HL-60/S4 (cell line): ENCODE measurements around the gene GLT8D1.

Experiments
- in situ Hi-C: fragments of 300-500 bp; cut with MboI; formaldehyde crosslinking; loops from 2 replicates; pipeline ENCODE4 v1.14.3; 2022; ENCODE audit warnings: low sequenced_read_pairs

The GLT8D1 gene, protein sequence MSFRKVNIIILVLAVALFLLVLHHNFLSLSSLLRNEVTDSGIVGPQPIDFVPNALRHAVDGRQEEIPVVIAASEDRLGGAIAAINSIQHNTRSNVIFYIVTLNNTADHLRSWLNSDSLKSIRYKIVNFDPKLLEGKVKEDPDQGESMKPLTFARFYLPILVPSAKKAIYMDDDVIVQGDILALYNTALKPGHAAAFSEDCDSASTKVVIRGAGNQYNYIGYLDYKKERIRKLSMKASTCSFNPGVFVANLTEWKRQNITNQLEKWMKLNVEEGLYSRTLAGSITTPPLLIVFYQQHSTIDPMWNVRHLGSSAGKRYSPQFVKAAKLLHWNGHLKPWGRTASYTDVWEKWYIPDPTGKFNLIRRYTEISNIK

DNA sequence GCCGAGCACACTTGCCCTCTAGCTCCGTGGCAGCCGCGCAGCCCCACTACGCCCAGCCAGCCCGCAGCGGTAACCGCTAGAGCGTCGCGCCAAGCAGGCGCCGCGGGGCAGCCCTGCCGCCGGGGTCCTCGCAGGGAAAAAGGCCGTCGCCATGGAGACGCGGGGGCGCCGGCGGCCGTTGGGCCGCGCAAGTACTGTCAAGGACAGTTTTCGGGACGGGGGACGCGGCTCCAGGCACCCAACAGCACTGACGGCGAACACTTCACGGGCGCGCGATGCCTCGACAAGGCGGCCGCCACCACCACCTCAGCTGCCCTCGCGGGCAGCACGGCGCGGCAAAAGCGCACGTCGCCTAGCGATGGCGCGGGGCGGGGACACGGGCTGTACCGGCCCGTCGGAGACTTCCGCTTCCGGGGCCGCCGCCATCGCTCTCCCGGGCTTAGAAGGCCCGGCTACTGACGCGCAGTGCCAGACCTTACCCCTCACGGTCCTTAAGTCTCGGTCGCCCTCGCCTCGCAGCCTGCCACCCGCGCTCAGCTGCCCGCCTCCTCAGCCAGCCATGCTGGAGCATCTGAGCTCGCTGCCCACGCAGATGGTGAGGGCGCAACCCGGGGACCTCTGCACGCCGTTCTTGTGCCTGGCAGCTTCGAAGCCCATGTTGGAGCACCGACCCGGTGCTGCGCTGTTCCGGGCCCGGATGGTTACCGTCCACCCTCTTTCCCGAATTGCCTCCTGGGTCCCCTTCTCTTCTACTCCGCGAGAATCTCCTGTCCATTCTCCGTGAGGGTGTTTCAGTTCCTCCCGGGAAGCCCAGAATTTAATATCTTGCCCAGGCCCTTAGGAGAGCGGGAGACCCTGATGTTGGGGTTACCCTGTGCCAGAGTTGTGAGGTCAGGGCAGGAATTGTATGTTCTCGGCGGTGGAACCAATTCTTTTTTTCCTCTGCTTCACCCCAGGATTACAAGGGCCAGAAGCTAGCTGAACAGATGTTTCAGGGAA lies at the start of gene GLT8D1, which contains the start of gene SPCS1:
Gene GLT8D1, minus strand, starts transcription at position 104 of the 999 bp plus-strand sequence. CDS start 5,331 bp downstream, outside the sequence.
Gene SPCS1, plus strand, starts transcription at position 419 of the 999 bp plus-strand sequence. Its CDS starts 141 bp downstream, at position 560.
- in situ Hi-C loops: no loop called here

DNA sequence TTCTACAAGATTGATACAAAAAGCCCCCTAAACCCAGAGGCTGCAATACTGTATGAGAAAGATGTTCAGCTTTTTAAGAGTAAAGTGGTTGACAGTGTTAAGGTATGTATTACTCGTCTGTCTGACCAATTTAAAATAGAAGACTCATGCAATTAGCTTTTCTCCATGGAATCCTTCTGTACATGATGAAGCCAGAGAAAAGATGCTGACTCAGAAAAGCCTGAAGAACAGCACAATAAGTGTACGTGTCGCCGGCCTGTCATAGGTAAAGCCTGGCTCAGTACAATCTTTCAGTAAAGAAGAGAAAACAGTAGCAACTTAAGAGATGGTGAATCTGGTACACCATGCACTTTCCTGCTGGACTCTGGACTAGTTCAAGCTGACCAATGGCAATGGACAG lies 48.8 kb upstream of the GLT8D1 start:
- in situ Hi-C loops: no loop called here

DNA sequence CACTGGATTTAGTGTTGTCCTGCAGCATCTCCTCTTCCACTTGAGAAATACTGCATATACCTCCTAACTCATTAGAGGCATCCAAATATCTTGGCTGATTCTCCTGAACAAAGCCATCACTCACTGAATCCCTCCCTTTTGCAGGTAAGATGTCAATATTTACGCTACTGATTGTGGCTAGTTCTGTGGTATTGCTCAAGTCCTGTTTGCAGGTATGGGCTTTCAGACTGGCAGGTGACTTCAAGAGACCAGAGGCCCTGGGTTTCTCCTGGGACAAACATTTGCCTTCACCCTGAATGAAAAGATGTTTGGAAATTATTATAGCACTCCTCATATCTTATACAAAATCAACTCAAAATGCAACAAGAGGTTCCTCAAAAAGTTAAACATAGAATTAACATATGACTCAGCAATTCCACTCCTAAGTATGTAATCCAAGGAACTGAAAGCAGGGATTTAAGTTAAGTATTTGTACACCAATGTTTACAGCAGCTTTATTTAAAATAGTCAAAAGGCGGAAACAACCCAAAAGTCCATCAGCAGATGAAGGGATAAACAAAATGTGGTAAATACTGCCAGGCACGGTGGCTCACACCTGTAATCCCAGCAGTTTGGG lies 46.6 kb upstream of the GLT8D1 start:
- in situ Hi-C loops: no loop called here

DNA sequence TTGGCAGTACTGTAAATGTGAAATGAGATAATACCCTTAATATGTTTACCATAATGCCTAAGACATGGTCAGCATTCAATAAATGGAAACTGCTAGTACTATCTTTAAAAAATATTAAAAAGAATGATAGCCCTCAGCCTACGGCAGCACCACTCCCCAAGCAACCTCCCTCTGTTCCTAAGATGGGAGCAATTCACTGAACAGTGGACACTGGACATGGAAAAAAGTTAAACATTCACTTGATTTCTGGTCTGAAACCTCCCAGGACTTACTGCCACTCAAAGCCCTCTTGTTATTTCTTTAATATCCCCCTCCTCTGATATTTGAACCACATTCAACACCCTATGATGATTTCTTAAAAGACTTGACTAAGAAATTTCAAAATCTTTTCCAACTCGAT lies 38.1 kb upstream of the GLT8D1 start:
- in situ Hi-C loops: loop anchor here (25.0 kb wide), 1 partner anchor 319 kb away; no protein-coding TSS in a partner anchor

DNA sequence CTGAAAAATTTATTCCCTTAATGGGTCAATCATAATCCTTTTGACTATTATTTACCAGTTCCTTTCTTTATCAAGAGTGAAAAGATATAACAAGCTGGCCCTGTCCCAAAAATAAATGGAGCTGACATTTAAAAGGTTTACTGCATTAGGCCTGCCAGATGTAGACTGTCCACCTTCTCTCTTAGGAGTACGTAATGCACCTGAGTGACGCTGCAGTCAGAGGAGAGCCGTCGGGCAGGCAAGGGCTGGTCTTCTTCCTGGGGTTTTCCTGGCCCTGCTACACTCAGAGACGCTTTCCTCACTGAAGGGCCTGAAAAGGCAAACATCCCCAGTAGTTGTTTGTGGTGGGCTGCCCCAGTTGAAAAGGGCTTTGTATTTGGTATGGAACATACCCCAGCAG lies 37.6 kb upstream of the GLT8D1 start:
- in situ Hi-C loops: loop anchor here (25.0 kb wide), 1 partner anchor 319 kb away; no protein-coding TSS in a partner anchor

DNA sequence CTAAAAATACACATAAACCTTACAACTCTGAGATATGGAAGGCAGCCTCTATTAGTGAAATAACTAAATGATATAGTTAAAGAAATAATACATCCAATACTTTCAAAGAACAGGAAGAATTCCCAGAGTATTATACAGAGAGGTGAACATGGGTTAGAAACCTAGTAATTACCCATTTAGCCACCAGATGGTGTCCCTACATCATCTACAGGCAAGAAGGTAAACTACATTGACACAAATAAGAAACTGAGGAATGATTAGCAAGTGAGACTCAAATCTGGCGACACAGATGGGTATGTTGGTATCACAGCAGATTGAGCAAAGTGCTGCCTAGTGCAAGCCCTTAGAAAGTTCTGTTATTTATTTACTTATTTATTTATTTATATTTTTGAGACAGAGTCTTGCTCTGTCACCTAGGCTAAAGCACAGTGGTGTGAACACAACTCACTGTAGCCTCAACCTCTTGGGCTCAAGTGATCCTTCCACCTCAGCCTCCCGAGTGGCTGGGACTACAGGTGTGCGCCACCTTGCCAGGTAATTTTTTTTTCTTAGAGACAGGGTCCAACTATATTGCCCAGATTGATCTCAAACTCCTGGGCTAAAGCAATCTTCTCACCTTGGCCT lies 36.9 kb upstream of the GLT8D1 start:
- in situ Hi-C loops: loop anchor here (25.0 kb wide), 1 partner anchor 320 kb away; no protein-coding TSS in a partner anchor

DNA sequence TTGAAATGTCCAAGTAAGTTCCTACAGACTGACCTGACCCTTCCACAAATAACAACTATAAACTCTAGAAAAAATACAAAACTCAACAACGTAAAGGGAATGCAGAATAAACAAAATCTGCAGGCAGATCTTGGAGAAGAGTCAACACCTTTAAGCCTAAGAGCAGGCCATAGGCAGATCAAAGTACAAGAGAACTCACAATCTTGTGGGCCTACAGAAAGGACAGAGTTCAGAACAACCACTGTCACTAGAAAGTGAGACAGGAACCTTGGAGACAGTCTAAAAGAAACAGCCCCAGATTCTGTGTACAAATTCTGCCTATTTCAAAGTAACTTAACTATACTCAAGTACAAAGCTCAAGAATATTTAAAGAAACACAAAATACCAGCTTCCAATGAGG lies 34.1 kb upstream of the GLT8D1 start:
- in situ Hi-C loops: loop anchor here (25.0 kb wide), 1 partner anchor 323 kb away; no protein-coding TSS in a partner anchor

DNA sequence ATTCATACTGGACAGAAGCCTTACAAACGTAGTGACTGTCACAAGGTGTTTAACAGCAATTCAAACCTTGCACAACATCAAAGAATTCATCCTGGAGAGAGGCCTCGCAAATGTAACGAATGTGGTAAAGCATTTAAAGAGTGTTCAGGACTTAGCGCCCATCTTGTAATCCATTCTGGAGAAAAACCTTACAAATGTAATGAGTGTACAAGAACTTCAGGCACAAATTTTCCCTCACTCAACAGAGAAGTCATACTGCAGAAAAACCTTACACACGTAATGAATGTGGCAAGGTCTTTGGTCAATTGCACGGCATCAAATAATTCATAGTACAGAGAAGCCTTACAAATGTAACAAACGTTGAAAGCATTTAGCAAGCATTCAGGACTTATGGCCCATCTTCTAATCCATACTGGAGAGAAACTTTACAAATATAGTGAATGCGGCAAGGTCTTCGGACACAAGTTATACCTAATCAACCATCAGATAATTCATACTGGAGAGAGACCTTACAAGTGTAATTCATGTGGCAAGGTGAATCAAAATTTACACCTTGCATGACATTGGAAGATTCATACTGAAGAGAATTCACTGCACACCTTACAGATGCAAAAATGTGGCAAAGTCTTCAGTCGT lies 27.8 kb upstream of the GLT8D1 start:
- in situ Hi-C loops: loop anchor here (25.0 kb wide), 1 partner anchor 329 kb away; no protein-coding TSS in a partner anchor

DNA sequence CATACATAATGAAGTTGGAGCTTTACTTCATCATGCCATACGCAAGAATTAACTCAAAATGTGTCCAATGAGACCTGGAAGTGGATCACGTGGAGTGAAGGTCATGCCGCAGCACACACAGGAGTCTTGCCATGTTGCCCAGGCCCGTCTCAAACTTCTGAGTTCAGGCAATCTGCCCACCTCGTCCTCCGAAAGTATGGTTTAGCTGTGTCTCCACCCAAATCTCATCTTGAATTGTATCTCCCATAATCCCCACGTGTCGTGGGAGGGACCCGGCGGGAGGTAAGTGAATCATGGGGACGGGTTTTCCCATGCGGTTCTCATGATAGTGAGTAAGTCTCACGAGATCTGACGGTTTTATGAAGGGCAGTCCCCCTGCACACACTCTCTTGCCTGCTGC lies 26.0 kb upstream of the GLT8D1 start:
- in situ Hi-C loops: loop anchor here (25.0 kb wide), 1 partner anchor 331 kb away; no protein-coding TSS in a partner anchor

DNA sequence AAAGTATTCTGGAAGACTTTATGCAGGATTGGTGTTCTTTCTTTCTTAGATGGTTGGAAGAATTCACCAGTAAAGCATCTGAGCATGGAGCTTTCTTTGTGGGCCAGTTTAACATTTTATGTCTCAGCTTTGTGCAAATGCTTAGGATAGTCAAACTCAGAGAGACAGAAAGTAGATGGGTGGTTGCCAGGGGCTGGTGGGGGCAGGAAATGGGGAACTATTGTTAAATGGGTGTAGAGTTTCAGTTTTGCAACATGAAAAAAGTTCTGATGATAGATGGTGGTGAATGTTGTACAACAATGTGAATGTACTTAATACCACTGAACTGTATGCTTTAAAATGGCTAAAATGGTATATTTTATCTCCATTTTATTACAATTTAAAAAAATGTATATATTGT lies 25.1 kb upstream of the GLT8D1 start:
- in situ Hi-C loops: loop anchor here (25.0 kb wide), 1 partner anchor 332 kb away; no protein-coding TSS in a partner anchor

DNA sequence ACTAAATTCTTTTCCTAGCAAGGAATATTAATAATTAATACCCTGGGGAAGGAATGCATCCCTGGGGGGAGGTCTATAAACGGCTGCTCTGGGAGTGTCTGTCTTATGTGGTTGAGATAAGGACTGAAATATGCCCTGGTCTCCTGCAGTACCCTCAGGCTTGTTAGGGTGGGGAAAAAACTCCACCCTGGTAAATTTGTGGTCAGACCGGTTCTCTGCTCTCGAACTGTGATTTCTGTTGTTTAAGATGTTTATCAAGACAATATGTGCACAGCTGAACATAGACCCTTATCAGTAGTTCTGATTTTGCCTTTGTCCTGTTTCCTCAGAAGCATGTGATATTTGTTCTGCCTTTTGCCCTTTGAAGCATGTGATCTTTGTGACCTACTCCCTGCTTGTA lies 23.2 kb upstream of the GLT8D1 start:
- in situ Hi-C loops: loop anchor here (25.0 kb wide), 1 partner anchor 334 kb away; no protein-coding TSS in a partner anchor

DNA sequence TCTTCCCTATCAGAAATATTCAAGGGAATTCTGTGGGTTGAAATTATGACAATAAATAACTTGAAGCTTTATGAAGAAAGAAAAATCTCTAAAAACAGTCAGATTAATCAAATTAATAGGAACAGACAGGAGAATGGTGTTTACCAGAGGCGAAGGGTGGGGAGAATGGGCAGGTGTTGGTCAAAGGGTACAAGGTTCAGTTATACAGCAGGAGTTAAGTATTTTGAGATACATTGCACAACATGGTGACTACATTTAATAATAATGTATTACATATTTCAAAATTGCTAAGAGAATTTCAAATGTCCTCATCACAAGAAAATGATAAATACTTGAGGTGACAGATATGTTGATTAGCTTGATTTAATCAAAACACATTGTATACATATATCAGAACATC lies 18.9 kb upstream of the GLT8D1 start:
- in situ Hi-C loops: no loop called here

DNA sequence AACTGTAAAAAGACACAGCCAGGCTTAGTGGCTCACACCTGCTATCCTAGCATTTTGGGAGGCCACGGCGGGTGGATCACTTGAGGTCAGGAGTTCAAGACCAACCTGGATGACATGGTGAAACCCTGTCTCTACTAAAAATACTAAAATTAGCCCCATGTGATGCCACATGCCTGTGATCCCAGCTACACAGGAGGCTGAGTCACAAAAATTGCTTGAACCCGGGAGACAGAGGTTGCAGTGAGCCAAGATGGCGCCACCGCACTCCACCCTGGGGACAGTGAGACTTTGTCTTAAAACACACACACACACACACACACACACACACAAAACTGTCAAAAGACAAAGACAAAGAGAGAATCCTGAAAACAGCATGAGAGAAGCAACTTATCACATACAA lies 18.3 kb upstream of the GLT8D1 start:
- in situ Hi-C loops: no loop called here

DNA sequence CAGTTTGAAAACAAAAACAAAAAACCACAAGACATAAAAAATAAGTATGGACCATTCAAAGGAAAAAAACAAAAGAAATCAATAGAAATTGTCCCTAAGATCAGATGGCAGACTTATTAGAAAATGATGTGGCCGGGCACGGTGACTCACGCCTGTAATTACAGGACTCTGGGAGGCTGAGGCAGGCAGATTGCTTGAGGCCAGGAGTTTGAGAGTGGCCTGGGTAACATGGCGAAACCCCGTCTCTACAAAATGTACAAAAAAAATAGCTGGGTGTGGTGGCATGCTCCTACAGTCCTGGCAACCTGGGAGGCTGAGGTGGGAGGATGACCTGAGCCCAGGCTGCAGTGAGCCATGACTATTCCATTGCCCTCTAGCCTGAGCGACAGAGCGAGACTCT lies 16.9 kb upstream of the GLT8D1 start:
- in situ Hi-C loops: no loop called here

DNA sequence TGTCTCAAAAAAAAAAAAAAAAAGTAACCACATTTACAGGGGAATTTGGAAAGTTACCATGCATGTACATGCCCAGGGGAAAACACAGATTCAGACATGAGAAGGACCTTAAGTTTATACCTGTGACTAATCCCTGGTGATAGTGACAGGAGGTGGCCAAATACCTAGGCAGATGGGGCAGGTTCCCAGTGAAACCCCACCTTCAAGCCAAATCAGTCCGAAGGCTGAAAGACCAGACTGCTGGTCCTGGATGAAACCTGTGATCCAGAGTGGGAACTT lies 16.1 kb upstream of the GLT8D1 start:
- in situ Hi-C loops: no loop called here

DNA sequence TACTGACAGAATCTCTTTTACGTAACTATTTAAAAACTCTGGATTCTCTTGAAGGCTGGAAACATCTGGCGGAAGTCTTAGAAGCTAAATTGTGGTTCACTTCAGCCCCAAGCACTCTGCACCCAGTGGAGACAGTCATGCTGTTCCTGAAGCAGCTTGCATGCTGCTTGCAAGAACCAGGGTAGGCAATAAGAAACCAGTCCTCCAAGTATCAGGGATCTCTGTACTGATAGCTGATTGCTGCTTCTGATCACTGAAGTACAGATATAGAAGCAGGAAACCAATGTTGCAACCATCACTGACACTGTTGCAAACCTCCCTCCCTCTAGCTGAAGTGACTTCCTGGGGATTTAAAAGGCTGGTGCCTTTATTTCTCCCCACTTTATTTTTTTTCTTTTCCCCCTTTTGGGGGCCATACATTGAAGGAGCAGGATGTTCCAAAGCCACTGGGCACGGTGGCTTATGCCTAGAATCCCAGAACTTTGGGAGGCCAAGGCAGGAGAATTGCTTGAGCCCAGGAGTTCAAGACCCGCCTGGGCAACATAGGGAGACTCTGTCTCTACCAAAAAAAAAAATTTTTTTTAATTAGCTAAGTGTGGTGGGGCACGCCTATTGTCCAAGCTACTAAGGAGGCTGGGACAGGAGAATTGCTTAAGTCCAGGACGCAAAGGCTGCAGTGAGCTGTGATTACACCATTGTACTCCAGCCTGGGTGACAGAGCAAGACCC lies 15.6 kb upstream of the GLT8D1 start:
- in situ Hi-C loops: no loop called here

DNA sequence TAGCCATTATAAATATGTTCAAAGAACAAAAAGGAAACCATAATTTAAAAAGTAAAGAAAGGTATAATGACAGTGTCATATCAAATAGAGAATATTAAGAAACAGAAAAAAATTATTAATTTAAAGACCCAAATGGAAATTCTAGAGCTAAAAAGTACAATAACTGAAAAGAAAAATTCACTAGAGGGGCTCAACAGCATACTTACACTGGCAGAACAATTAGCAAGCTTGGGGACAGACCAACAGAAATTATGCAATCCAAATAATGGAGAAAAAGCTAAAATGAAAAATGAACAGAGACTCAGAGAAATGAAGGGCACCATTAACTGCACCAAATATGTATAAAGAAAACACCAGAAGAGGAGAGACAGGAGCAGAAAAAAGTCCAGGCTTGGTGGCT lies 14.0 kb upstream of the GLT8D1 start:
- in situ Hi-C loops: no loop called here

DNA sequence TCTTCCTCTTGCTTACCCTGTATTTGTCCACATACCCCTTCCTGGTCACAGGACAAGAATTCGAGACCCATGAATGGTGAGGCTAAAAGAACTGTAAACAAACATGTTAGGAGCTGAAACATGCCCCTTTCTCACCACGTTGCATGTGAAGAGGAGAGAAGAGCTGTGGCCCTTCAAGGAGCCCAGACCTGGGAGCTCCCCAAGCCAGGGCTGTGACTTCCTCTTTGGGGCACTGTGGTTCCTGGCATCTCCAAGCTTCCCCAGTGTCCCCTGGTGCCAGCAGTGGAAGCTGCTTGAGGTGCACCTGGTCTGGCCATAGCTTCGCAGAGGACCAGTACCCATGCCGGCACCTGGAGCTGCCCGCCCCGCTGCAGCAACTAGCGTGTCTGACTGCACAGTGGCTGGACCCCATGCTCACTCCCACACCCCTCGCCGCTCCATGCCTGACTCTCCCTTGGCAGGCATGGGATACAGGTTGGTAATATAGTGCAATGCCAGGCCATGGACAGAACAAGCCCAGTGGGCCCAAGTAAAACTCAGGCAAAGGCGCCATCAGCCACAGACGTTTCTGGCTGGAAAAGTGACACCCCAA lies 10.2 kb upstream of the GLT8D1 start:
- in situ Hi-C loops: no loop called here
